ENCODE results near the gene SHC1. TPM values are rescaled to one million over a fixed set of nuclear protein-coding genes. Genes with fewer than 3 reads are reported as not detected.

Gene SHC1
- total RNA-seq, 2 experiments from 2014 or later = 59.9 to 60.0 TPM

GRCh38 chr1:155001675-155002463 lies 31.3 kb upstream of the SHC1 start:
- POLR2A ChIA-PET = interaction anchor here (1.0 to 10.2 kb wide), 8 partner anchors 10 to 65 kb away, joined by 4 to 189 read pairs (median 22); partner anchors contain the start of genes CKS1B, FLAD1, PBXIP1 and PMVK
- no peaks in the 10 kb centered on the region for H3K27me3 Mint-ChIP-seq
- H3K4me1 ChIP-seq (ENCODE audit: insufficient read depth, low read length) = peaks cover 80% of the 10 kb centered on the region
- CTCF ChIA-PET = interaction anchor here (1.1 to 13.2 kb wide), 2 partner anchors 17 to 41 kb away, joined by 4 to 159 read pairs; partner anchors contain the start of gene PYGO2
- H3K4me1 Mint-ChIP-seq (ENCODE audit: low read depth) = peaks cover 65% of the 10 kb centered on the region
- TF ChIP-seq CTCF (IDR thresholded peaks at IDR 0.05) = no peak
- peak overlapping the region; percentile 99 for H3K4me3 Mint-ChIP-seq
- H3K9me3 ChIP-seq (ENCODE audit: control insufficient read depth in 1 of 2, insufficient read depth in 1 of 2, low read length in 2 of 2) = no peaks in the 10 kb centered on the region
- H3K36me3 ChIP-seq (ENCODE audit: insufficient read depth, low read length) = peaks cover 3% of the 10 kb centered on the region
- no peaks in the 10 kb centered on the region for H3K27me3 ChIP-seq (ENCODE audit: control insufficient read depth in 1 of 2, insufficient read depth in 2 of 2, low read length in 2 of 2)
- ATAC-seq (ENCODE audit: poor library complexity) = peak; percentile 73
- H3K9me3 Mint-ChIP-seq = no peaks in the 10 kb centered on the region
- H3K4me3 ChIP-seq (ENCODE audit: low read length) = peak overlapping the region; percentile 73
- intact Hi-C loops (cut with DNase I, micrococcal nuclease) = loop anchor here (1.0 to 5.0 kb wide), 7 partner anchors 15 to 65 kb away; partner anchors contain the start of genes EFNA4 (in 2 of the 2), CKS1B (in 1 of the 2) and FLAD1 (in 1 of the 2)
- DNase-seq = peak; percentile 94 to 99 (median 98)
- peak overlapping the region; percentile 90 for H3K27ac Mint-ChIP-seq
- peaks cover 15% of the 10 kb centered on the region for H3K36me3 Mint-ChIP-seq (ENCODE audit: low read depth)
- peak overlapping the region; percentile 92 to 96 for H3K27ac ChIP-seq (ENCODE audit: low read depth in 1 of 2, low read length in 2 of 2)

GRCh38 chr1:155001425-155001674 lies 30.8 kb upstream of the SHC1 start:
- peaks cover 75% of the 10 kb centered on the region for H3K4me1 ChIP-seq (ENCODE audit: insufficient read depth, low read length)
- peak overlapping the region; percentile 73 for H3K4me3 ChIP-seq (ENCODE audit: low read length)
- DNase-seq (peak in 1 of 14 experiments; percentile 56), ATAC-seq (ENCODE audit: poor library complexity) (no peak)
- Mint-ChIP-seq H3K36me3 (ENCODE audit: low read depth) (peaks cover 15% of the 10 kb centered on the region), H3K27me3 (no peaks in the 10 kb centered on the region), H3K4me1 (ENCODE audit: low read depth) (peaks cover 60% of the 10 kb centered on the region), H3K9me3 (no peaks in the 10 kb centered on the region), H3K4me3 (peak overlapping the region; percentile 99), H3K27ac (peak overlapping the region; percentile 90)
- ChIA-PET POLR2A (interaction anchor here (1.0 to 10.2 kb wide), 7 partner anchors 9 to 65 kb away, joined by 4 to 189 read pairs (median 28); partner anchors contain the start of genes CKS1B, FLAD1, PBXIP1 and PMVK), CTCF (interaction anchor here (1.1 to 13.2 kb wide), 2 partner anchors 17 to 40 kb away, joined by 4 to 159 read pairs; partner anchors contain the start of gene PYGO2)
- H3K27ac ChIP-seq (ENCODE audit: low read depth in 1 of 2, low read length in 2 of 2) = peak overlapping the region; percentile 92 to 96
- H3K9me3 ChIP-seq (ENCODE audit: control insufficient read depth in 1 of 2, insufficient read depth in 1 of 2, low read length in 2 of 2) = no peaks in the 10 kb centered on the region
- H3K27me3 ChIP-seq (ENCODE audit: control insufficient read depth in 1 of 2, insufficient read depth in 2 of 2, low read length in 2 of 2) = no peaks in the 10 kb centered on the region
- TF ChIP-seq CTCF (IDR thresholded peaks at IDR 0.05) = no peak
- intact Hi-C loops (cut with DNase I, micrococcal nuclease) = loop anchor here (1.0 to 5.0 kb wide), 5 partner anchors 16 to 61 kb away; partner anchors contain the start of genes EFNA4 (in 2 of the 2) and CKS1B (in 1 of the 2)
- peaks cover 3% of the 10 kb centered on the region for H3K36me3 ChIP-seq (ENCODE audit: insufficient read depth, low read length)

GRCh38 chr1:155000726-155001424 lies 30.3 kb upstream of the SHC1 start:
- Mint-ChIP-seq H3K27me3 (no peaks in the 10 kb centered on the region), H3K27ac (peak overlapping the region; percentile 90), H3K9me3 (no peaks in the 10 kb centered on the region), H3K4me3 (peak overlapping the region; percentile 99), H3K36me3 (ENCODE audit: low read depth) (peaks cover 15% of the 10 kb centered on the region), H3K4me1 (ENCODE audit: low read depth) (peaks cover 60% of the 10 kb centered on the region)
- no peaks in the 10 kb centered on the region for H3K9me3 ChIP-seq (ENCODE audit: control insufficient read depth in 1 of 2, insufficient read depth in 1 of 2, low read length in 2 of 2)
- peaks cover 70% of the 10 kb centered on the region for H3K4me1 ChIP-seq (ENCODE audit: insufficient read depth, low read length)
- ChIA-PET POLR2A (interaction anchor here (1.0 to 10.2 kb wide), 8 partner anchors 9 to 64 kb away, joined by 4 to 189 read pairs (median 22); partner anchors contain the start of genes CKS1B, FLAD1, PBXIP1 and PMVK), CTCF (interaction anchor here (1.1 to 13.2 kb wide), 8 partner anchors 18 to 61 kb away, joined by 3 to 159 read pairs (median 20); partner anchors contain the start of genes CKS1B, FLAD1, PBXIP1 and PYGO2)
- H3K36me3 ChIP-seq (ENCODE audit: insufficient read depth, low read length) = peaks cover 3% of the 10 kb centered on the region
- intact Hi-C loops (cut with DNase I, micrococcal nuclease) = loop anchor here (1.0 to 5.0 kb wide), 6 partner anchors 16 to 62 kb away; partner anchors contain the start of genes EFNA4 (in 2 of the 2) and CKS1B (in 1 of the 2)
- TF ChIP-seq CTCF (IDR thresholded peaks at IDR 0.05) = no peak
- DNase-seq = peak in 13 of 14 experiments; percentile 57 to 89 (median 71)
- H3K27me3 ChIP-seq (ENCODE audit: control insufficient read depth in 1 of 2, insufficient read depth in 2 of 2, low read length in 2 of 2) = no peaks in the 10 kb centered on the region
- peak; percentile 39 for ATAC-seq (ENCODE audit: poor library complexity)
- peak overlapping the region; percentile 73 for H3K4me3 ChIP-seq (ENCODE audit: low read length)
- peak overlapping the region; percentile 92 to 96 for H3K27ac ChIP-seq (ENCODE audit: low read depth in 1 of 2, low read length in 2 of 2)

All from CD4-positive, alpha-beta T cell (primary cell).